ENCODE data around the gene ZBTB2.

ZBTB2 gene, protein sequence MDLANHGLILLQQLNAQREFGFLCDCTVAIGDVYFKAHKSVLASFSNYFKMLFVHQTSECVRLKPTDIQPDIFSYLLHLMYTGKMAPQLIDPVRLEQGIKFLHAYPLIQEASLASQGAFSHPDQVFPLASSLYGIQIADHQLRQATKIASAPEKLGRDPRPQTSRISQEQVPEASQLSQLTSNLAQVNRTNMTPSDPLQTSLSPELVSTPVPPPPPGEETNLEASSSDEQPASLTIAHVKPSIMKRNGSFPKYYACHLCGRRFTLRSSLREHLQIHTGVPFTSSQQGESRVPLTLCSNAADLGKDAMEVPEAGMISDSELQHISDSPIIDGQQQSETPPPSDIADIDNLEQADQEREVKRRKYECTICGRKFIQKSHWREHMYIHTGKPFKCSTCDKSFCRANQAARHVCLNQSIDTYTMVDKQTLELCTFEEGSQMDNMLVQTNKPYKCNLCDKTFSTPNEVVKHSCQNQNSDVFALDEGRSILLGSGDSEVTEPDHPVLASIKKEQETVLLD

DNA sequence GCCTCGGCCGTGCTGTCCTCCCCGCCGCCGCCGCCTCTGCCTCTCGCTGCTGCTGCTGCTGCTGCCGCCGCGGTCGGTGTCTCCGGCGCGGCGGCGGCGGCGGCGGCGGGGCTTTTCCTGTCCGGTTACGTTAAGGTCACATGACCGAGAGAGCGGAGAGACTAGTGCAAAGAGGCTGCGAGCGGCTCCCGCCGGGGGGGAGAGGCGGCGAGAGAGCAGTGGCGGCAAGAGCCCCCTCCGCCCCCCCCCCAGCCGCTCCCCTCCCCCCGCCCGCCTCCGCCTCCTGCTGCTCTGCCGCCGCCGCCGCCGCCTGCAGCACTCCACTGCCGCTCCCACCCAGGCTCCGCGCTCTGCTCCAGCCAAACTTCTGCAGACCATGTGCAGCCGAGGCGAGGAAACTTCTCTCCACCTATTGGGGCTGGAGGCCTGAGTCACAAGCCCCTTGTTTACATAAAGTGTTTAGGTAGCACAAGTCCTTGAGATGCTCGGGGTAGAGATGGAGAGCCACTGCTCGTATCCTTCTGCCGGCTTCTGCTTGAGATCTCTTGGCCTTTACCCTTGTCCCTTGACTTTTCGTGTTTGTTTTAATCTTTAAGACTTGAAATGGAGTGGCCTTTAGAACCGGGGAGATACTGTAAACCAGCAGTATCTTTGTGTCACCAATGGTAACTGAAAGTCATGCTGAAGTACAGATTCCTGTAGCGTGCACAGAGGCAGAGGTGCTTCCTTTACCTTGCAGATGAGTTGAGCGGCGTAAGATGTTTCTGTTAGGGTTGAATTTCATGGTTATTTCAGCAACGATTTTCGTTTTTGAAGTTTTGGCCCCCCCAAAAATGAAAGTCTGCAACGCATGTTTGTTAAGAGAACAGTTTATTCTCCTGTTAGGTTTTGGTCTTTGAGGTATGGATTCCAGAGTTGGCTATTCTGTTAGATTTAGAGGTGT lies at the start of gene ZBTB2:
TSS of gene ZBTB2 (minus strand) at position 89 of the 943 bp plus-strand sequence. CDS start 17,922 bp downstream, outside the sequence.
- H4K20me1 ChIP-seq (ENCODE audit: insufficient read depth, low read length): peaks cover 56% of the 10 kb centered on the region
- peaks cover 88% of the 10 kb centered on the region for H3K79me2 ChIP-seq (ENCODE audit: insufficient read depth, low read length)
- peak within 1 kb of the TSS; percentile 71 for H2AFZ ChIP-seq (ENCODE audit: low read depth, low read length)
- DNase-seq (peak; percentile 78), ATAC-seq (ENCODE audit: insufficient read depth, low read depth) (peak; percentile 33)
- peak within 1 kb of the TSS; percentile 82 for H3K4me2 ChIP-seq (ENCODE audit: insufficient read depth, low read length)
- H3K27ac ChIP-seq (ENCODE audit: low read length): peak within 1 kb of the TSS; percentile 89
- peak within 1 kb of the TSS; percentile 68 to 78 for H3K4me3 ChIP-seq (ENCODE audit: low read depth in 1 of 2, low read length in 2 of 2)
- H3K9me3 ChIP-seq (ENCODE audit: insufficient read depth, low read length, severe bottlenecking): no peaks in the 10 kb centered on the region
- peak within 1 kb of the TSS; percentile 100 for H3K9ac ChIP-seq (ENCODE audit: low read depth, low read length)
- no peaks in the 10 kb centered on the region for H3K27me3 ChIP-seq (ENCODE audit: insufficient read depth, low read length, poor library complexity)
- TF ChIP-seq, protein P1, sequence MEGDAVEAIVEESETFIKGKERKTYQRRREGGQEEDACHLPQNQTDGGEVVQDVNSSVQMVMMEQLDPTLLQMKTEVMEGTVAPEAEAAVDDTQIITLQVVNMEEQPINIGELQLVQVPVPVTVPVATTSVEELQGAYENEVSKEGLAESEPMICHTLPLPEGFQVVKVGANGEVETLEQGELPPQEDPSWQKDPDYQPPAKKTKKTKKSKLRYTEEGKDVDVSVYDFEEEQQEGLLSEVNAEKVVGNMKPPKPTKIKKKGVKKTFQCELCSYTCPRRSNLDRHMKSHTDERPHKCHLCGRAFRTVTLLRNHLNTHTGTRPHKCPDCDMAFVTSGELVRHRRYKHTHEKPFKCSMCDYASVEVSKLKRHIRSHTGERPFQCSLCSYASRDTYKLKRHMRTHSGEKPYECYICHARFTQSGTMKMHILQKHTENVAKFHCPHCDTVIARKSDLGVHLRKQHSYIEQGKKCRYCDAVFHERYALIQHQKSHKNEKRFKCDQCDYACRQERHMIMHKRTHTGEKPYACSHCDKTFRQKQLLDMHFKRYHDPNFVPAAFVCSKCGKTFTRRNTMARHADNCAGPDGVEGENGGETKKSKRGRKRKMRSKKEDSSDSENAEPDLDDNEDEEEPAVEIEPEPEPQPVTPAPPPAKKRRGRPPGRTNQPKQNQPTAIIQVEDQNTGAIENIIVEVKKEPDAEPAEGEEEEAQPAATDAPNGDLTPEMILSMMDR (IDR thresholded peaks at IDR 0.05; ENCODE audit: borderline replicate concordance, extremely low read depth, low read length, poor library complexity, severe bottlenecking): no peak
- no peak for TF ChIP-seq EZH2 (IDR thresholded peaks at IDR 0.05; ENCODE audit: borderline replicate concordance, low read depth, low read length, severe bottlenecking)
- H3K36me3 ChIP-seq (ENCODE audit: insufficient read depth, low read length): peaks cover 30% of the 10 kb centered on the region
- H3K4me1 ChIP-seq (ENCODE audit: insufficient read depth, low read length): peaks cover 57% of the 10 kb centered on the region

DNA sequence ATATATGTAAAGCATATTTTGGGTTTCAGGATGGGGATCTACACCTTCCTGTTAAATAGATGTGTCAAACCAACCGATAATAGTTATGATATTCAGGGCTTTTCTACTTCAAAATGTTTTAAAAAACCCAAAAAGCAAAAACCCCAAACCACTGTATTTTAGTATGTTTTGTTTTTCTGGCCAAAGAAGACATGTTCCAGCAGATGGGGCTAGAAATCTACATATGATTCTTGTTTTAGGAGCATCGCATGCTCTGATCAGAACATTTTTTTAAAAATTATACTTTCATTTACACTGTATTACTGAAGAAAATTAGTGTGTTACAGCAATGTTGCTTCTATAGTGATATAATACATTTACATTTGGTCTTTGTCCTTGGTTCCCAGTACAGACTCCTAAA lies 49.6 kb upstream of the ZBTB2 start:
- peaks cover 86% of the 10 kb centered on the region for H3K79me2 ChIP-seq (ENCODE audit: insufficient read depth, low read length)
- H3K9me3 ChIP-seq (ENCODE audit: insufficient read depth, low read length, severe bottlenecking): no peaks in the 10 kb centered on the region
- ATAC-seq (ENCODE audit: insufficient read depth, low read depth): no peak
- no peak for TF ChIP-seq EZH2 (IDR thresholded peaks at IDR 0.05; ENCODE audit: borderline replicate concordance, low read depth, low read length, severe bottlenecking)
- TF ChIP-seq, protein P1 (IDR thresholded peaks at IDR 0.05; ENCODE audit: borderline replicate concordance, extremely low read depth, low read length, poor library complexity, severe bottlenecking): peak; percentile 14
- peaks cover 18% of the 10 kb centered on the region; the same call in 1 of the 2 replicates for H4K20me1 ChIP-seq (ENCODE audit: insufficient read depth, low read length)
- no peak overlapping the region for H3K4me2 ChIP-seq (ENCODE audit: insufficient read depth, low read length)
- no peak overlapping the region for H2AFZ ChIP-seq (ENCODE audit: low read depth, low read length)
- H3K9ac ChIP-seq (ENCODE audit: low read depth, low read length): no peak overlapping the region
- H3K36me3 ChIP-seq (ENCODE audit: insufficient read depth, low read length): peaks cover 37% of the 10 kb centered on the region; the same call in 1 of the 2 replicates
- no peak overlapping the region for H3K4me3 ChIP-seq (ENCODE audit: low read depth in 1 of 2, low read length in 2 of 2)
- no peaks in the 10 kb centered on the region for H3K4me1 ChIP-seq (ENCODE audit: insufficient read depth, low read length)
- DNase-seq: no peak
- H3K27ac ChIP-seq (ENCODE audit: low read length): no peak overlapping the region
- no peaks in the 10 kb centered on the region for H3K27me3 ChIP-seq (ENCODE audit: insufficient read depth, low read length, poor library complexity)

DNA sequence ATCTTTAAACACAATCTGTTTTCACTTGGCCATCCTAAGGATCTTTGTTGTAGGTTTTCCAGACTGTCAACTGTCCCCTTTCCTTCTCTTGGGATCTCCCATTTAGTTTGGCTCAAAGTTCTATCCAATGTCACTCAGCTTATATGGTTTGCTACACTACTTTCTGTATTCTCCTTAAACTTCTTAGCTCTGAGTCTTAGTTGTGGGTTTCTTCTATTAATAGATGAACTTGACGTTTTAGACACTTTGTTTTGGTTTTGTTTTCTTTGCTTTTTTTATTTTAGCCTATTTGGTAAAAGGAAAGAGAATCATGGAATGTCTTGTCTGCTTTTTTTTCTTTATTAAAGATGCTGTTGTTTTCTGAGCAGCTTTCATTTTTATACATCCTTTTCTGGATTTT lies 49.1 kb upstream of the ZBTB2 start:
- TF ChIP-seq EZH2 (IDR thresholded peaks at IDR 0.05; ENCODE audit: borderline replicate concordance, low read depth, low read length, severe bottlenecking): no peak
- TF ChIP-seq, protein P1 (IDR thresholded peaks at IDR 0.05; ENCODE audit: borderline replicate concordance, extremely low read depth, low read length, poor library complexity, severe bottlenecking): no peak
- H2AFZ ChIP-seq (ENCODE audit: low read depth, low read length): no peak overlapping the region
- peaks cover 18% of the 10 kb centered on the region; the same call in 1 of the 2 replicates for H4K20me1 ChIP-seq (ENCODE audit: insufficient read depth, low read length)
- no peak for DNase-seq
- no peak overlapping the region for H3K4me3 ChIP-seq (ENCODE audit: low read depth in 1 of 2, low read length in 2 of 2)
- H3K79me2 ChIP-seq (ENCODE audit: insufficient read depth, low read length): peaks cover 82% of the 10 kb centered on the region
- no peaks in the 10 kb centered on the region for H3K4me1 ChIP-seq (ENCODE audit: insufficient read depth, low read length)
- ATAC-seq (ENCODE audit: insufficient read depth, low read depth): no peak
- no peaks in the 10 kb centered on the region for H3K9me3 ChIP-seq (ENCODE audit: insufficient read depth, low read length, severe bottlenecking)
- H3K4me2 ChIP-seq (ENCODE audit: insufficient read depth, low read length): no peak overlapping the region
- H3K27me3 ChIP-seq (ENCODE audit: insufficient read depth, low read length, poor library complexity): no peaks in the 10 kb centered on the region
- H3K27ac ChIP-seq (ENCODE audit: low read length): no peak overlapping the region
- peaks cover 34% of the 10 kb centered on the region; the same call in 1 of the 2 replicates for H3K36me3 ChIP-seq (ENCODE audit: insufficient read depth, low read length)
- no peak overlapping the region for H3K9ac ChIP-seq (ENCODE audit: low read depth, low read length)
